ENCODE results near the gene SCAMP1.
"Not testable (repeated sequence)": the region's sequence is repeated elsewhere in the genome, so short reads cannot be mapped to it uniquely, and the experiment has no call there.

Gene SCAMP1

GRCh38 chr5:78361631-78361993, 1.2 kb downstream of the SCAMP1 start:
- peak; percentile 52 to 69 (median 63) for DNase-seq

GRCh38 chr5:78362220-78362619, 1.8 kb downstream of the SCAMP1 start:
- no peak for DNase-seq

- no peak for DNase-seq
Measured at GRCh38 chr5:78364005-78364404, 3.6 kb downstream of the SCAMP1 start.

GRCh38 chr5:78367318-78367991, 7.0 kb downstream of the SCAMP1 start:
- no peak for DNase-seq

GRCh38 chr5:78369680-78370079, 9.3 kb downstream of the SCAMP1 start:
- no peak for DNase-seq

GRCh38 chr5:78373231-78373630, 12.8 kb downstream of the SCAMP1 start:
- DNase-seq: no peak

- no peak for DNase-seq
Measured at GRCh38 chr5:78376315-78376714, 15.9 kb downstream of the SCAMP1 start.

- no peak for DNase-seq
Measured at GRCh38 chr5:78377056-78377717, 16.8 kb downstream of the SCAMP1 start.

GRCh38 chr5:78377718-78378105, 17.3 kb downstream of the SCAMP1 start:
- DNase-seq: no peak

GRCh38 chr5:78387468-78388153, 27.2 kb downstream of the SCAMP1 start:
- no peak for DNase-seq

GRCh38 chr5:78391357-78391756, 30.9 kb downstream of the SCAMP1 start:
- DNase-seq: not testable (repeated sequence)

GRCh38 chr5:78397831-78398230, 37.4 kb downstream of the SCAMP1 start:
- DNase-seq: no peak

- no peak for DNase-seq
Measured at GRCh38 chr5:78399116-78399515, 38.7 kb downstream of the SCAMP1 start.

- DNase-seq: no peak
Measured at GRCh38 chr5:78404682-78405293, 44.4 kb downstream of the SCAMP1 start.

GRCh38 chr5:78405829-78406750, 45.7 kb downstream of the SCAMP1 start:
- DNase-seq: peak; percentile 54 to 70 (median 58)

GRCh38 chr5:78407458-78407857, 47.0 kb downstream of the SCAMP1 start:
- DNase-seq: no peak

GRCh38 chr5:78411586-78411985, 51.2 kb downstream of the SCAMP1 start:
- no peak for DNase-seq

- no peak for DNase-seq
Measured at GRCh38 chr5:78416677-78417425, 56.4 kb downstream of the SCAMP1 start.

GRCh38 chr5:78419396-78419795, 59.0 kb downstream of the SCAMP1 start:
- DNase-seq: no peak

- DNase-seq: no peak
Measured at GRCh38 chr5:78420548-78420947, 60.1 kb downstream of the SCAMP1 start.

GRCh38 chr5:78424665-78425064, 64.2 kb downstream of the SCAMP1 start:
- DNase-seq: peak; percentile 31 to 69 (median 43)

Measured in suppressor macrophage treated with lipopolysaccharide for 1 hour (primary cell).